Measurements from ENCODE around the gene ELL.

ELL gene

GRCh38 chr19:18437491-18438330, 84.2 kb downstream of the ELL start, which contains the start of gene ISYNA1:
TSS of gene ISYNA1 (minus strand) at chr19:18438133. CDS start at chr19:18437979, 154 bp downstream.
- peak within 1 kb of the TSS; percentile 98 for H3K4ac ChIP-seq (ENCODE audit: low read length)
- H3K79me1 ChIP-seq (ENCODE audit: low read depth, low read length): peaks cover 14% of the 10 kb centered on the region
- H2BK15ac ChIP-seq (ENCODE audit: low read length): peak within 1 kb of the TSS; percentile 100
- peak within 1 kb of the TSS; percentile 87 for H2AFZ ChIP-seq (ENCODE audit: low read length)
- H2AK5ac ChIP-seq (ENCODE audit: low read depth, low read length): peak within 1 kb of the TSS; percentile 98
- peak within 1 kb of the TSS; percentile 100 for H2BK5ac ChIP-seq (ENCODE audit: low read length)
- peak within 1 kb of the TSS; percentile 83 for H3K4me2 ChIP-seq (ENCODE audit: insufficient read depth, low read length, poor library complexity, severe bottlenecking)
- H3K36me3 ChIP-seq (replicated peaks in 1 of 2; ENCODE audit: control insufficient read depth in 2 of 2, insufficient read depth in 2 of 2, low read length in 2 of 2): peaks cover 19 to 35% of the 10 kb centered on the region in 2 donors
- H2BK12ac ChIP-seq (ENCODE audit: low read length): peak within 1 kb of the TSS; percentile 91
- H3K23ac ChIP-seq (ENCODE audit: low read depth, low read length, poor library complexity): peak within 1 kb of the TSS; percentile 93
- H4K8ac ChIP-seq (ENCODE audit: low read depth, low read length): no peak within 1 kb of the TSS
- WGBS, 2 donors (ENCODE audit: extremely low coverage in 2 of 2, insufficient read length in 2 of 2, insufficient replicate concordance in 1 of 2): no CpG with 5 or more reads among the region's 99 CpGs
- peak within 1 kb of the TSS; percentile 99 for H3K9ac ChIP-seq (ENCODE audit: low read depth, low read length, poor library complexity)
- peaks cover 0 to 4% of the 10 kb centered on the region in 2 donors for H3K9me3 ChIP-seq (replicated peaks in 1 of 2; ENCODE audit: control insufficient read depth in 2 of 2, insufficient read depth in 1 of 2, low read depth in 1 of 2, low read length in 2 of 2)
- peak within 1 kb of the TSS; percentile 99 for H3K4me3 ChIP-seq (ENCODE audit: low read length in 2 of 2)
- H3K4me1 ChIP-seq (ENCODE audit: control insufficient read depth in 2 of 2, insufficient read depth in 1 of 2, low read depth in 1 of 2, low read length in 2 of 2): peaks cover 37 to 46% of the 10 kb centered on the region in 2 donors
- H2BK120ac ChIP-seq (ENCODE audit: low read depth, low read length): peak within 1 kb of the TSS; percentile 91
- H3K18ac ChIP-seq (ENCODE audit: low read length): peak within 1 kb of the TSS; percentile 100
- H3K27ac ChIP-seq (replicated peaks; ENCODE audit: low read length): peak within 1 kb of the TSS; percentile 91
- peak within 1 kb of the TSS; percentile 81 for H4K91ac ChIP-seq (ENCODE audit: low read depth, low read length, poor library complexity)
- H3K14ac ChIP-seq (ENCODE audit: low read length): peak within 1 kb of the TSS; percentile 82
- no peaks in the 10 kb centered on the region for H3K27me3 ChIP-seq (ENCODE audit: control insufficient read depth in 3 of 3, insufficient read depth in 3 of 3, low read depth in 1 of 3, low read length in 3 of 3)
- peak; percentile 69 for DNase-seq (ENCODE audit: low spot score)

GRCh38 chr19:18436671-18437490, 85.0 kb downstream of the ELL start:
- Histone ChIP-seq H3K4me1 (ENCODE audit: control insufficient read depth in 2 of 2, insufficient read depth in 1 of 2, low read depth in 1 of 2, low read length in 2 of 2) (peaks cover 43 to 48% of the 10 kb centered on the region in 2 donors), H2BK120ac (ENCODE audit: low read depth, low read length) (no peak overlapping the region), H4K91ac (ENCODE audit: low read depth, low read length, poor library complexity) (no peak overlapping the region), H3K9me3 (replicated peaks in 1 of 2; ENCODE audit: control insufficient read depth in 2 of 2, insufficient read depth in 1 of 2, low read depth in 1 of 2, low read length in 2 of 2) (no peaks in the 10 kb centered on the region), H3K4me3 (ENCODE audit: low read length in 2 of 2) (peak overlapping the region; percentile 85 to 99), H3K27ac (replicated peaks; ENCODE audit: low read length) (no peak overlapping the region), H2AK5ac (ENCODE audit: low read depth, low read length) (peak overlapping the region; percentile 97), H3K4ac (ENCODE audit: low read length) (no peak overlapping the region), H3K27me3 (ENCODE audit: control insufficient read depth in 3 of 3, insufficient read depth in 3 of 3, low read depth in 1 of 3, low read length in 3 of 3) (no peaks in the 10 kb centered on the region), H3K4me2 (ENCODE audit: insufficient read depth, low read length, poor library complexity, severe bottlenecking) (peak overlapping the region; percentile 83), H3K18ac (ENCODE audit: low read length) (peak overlapping the region; percentile 87), H2BK12ac (ENCODE audit: low read length) (no peak overlapping the region), H2AFZ (ENCODE audit: low read length) (peak overlapping the region; percentile 47), H2BK5ac (ENCODE audit: low read length) (peak overlapping the region; percentile 100), H3K79me1 (ENCODE audit: low read depth, low read length) (peaks cover 14% of the 10 kb centered on the region), H3K14ac (ENCODE audit: low read length) (peak overlapping the region; percentile 56), H2BK15ac (ENCODE audit: low read length) (no peak overlapping the region), H3K36me3 (replicated peaks in 1 of 2; ENCODE audit: control insufficient read depth in 2 of 2, insufficient read depth in 2 of 2, low read length in 2 of 2) (peaks cover 19 to 44% of the 10 kb centered on the region in 2 donors), H4K8ac (ENCODE audit: low read depth, low read length) (no peak overlapping the region), H3K23ac (ENCODE audit: low read depth, low read length, poor library complexity) (peak overlapping the region; percentile 93), H3K9ac (ENCODE audit: low read depth, low read length, poor library complexity) (peak overlapping the region; percentile 88)
- peak; percentile 85 for DNase-seq (ENCODE audit: low spot score)
- WGBS, 2 donors (ENCODE audit: extremely low coverage in 2 of 2, insufficient read length in 2 of 2, insufficient replicate concordance in 1 of 2): no CpG with 5 or more reads among the region's 67 CpGs

- Histone ChIP-seq H3K27ac (replicated peaks; ENCODE audit: low read length) (no peak overlapping the region), H2BK15ac (ENCODE audit: low read length) (no peak overlapping the region), H3K4me2 (ENCODE audit: insufficient read depth, low read length, poor library complexity, severe bottlenecking) (peak overlapping the region; percentile 83), H3K4me1 (ENCODE audit: control insufficient read depth in 2 of 2, insufficient read depth in 1 of 2, low read depth in 1 of 2, low read length in 2 of 2) (peaks cover 45 to 49% of the 10 kb centered on the region in 2 donors), H3K4me3 (ENCODE audit: low read length in 2 of 2) (peak overlapping the region; percentile 85 to 99), H3K9me3 (replicated peaks in 1 of 2; ENCODE audit: control insufficient read depth in 2 of 2, insufficient read depth in 1 of 2, low read depth in 1 of 2, low read length in 2 of 2) (no peaks in the 10 kb centered on the region), H2BK12ac (ENCODE audit: low read length) (no peak overlapping the region), H3K79me1 (ENCODE audit: low read depth, low read length) (peaks cover 14% of the 10 kb centered on the region), H2BK5ac (ENCODE audit: low read length) (no peak overlapping the region), H4K91ac (ENCODE audit: low read depth, low read length, poor library complexity) (no peak overlapping the region), H3K23ac (ENCODE audit: low read depth, low read length, poor library complexity) (peak overlapping the region; percentile 93), H3K4ac (ENCODE audit: low read length) (no peak overlapping the region), H3K36me3 (replicated peaks in 1 of 2; ENCODE audit: control insufficient read depth in 2 of 2, insufficient read depth in 2 of 2, low read length in 2 of 2) (peaks cover 19 to 46% of the 10 kb centered on the region in 2 donors), H3K14ac (ENCODE audit: low read length) (no peak overlapping the region), H2BK120ac (ENCODE audit: low read depth, low read length) (no peak overlapping the region), H2AK5ac (ENCODE audit: low read depth, low read length) (peak overlapping the region; percentile 84), H3K9ac (ENCODE audit: low read depth, low read length, poor library complexity) (peak overlapping the region; percentile 81), H3K27me3 (ENCODE audit: control insufficient read depth in 3 of 3, insufficient read depth in 3 of 3, low read depth in 1 of 3, low read length in 3 of 3) (no peaks in the 10 kb centered on the region), H2AFZ (ENCODE audit: low read length) (no peak overlapping the region), H3K18ac (ENCODE audit: low read length) (peak overlapping the region; percentile 87), H4K8ac (ENCODE audit: low read depth, low read length) (no peak overlapping the region)
- no CpG with 5 or more reads among the region's 46 CpGs for WGBS, 2 donors (ENCODE audit: extremely low coverage in 2 of 2, insufficient read length in 2 of 2, insufficient replicate concordance in 1 of 2)
- no peak for DNase-seq (ENCODE audit: low spot score)
Measured at GRCh38 chr19:18435842-18436670, 85.8 kb downstream of the ELL start.
